Psoas muscle (tissue), 8 donors: Measurements from ENCODE around the gene CBFA2T2. TPM values are rescaled to one million over a fixed set of nuclear protein-coding genes. Genes with fewer than 3 reads are reported as not detected.

Source experiments
- ATAC-seq, 4 donors: fragments of 200-7000 bp; cut with Tn5 transposase; one replicate each; pipeline ENCODE4 v1.9.1; 2020; ENCODE audit warnings: moderate library complexity in 3 of 4, mild to moderate bottlenecking in 2 of 4
- DNase-seq, 2 donors: peaks; one replicate each; pipeline ENCODE4 v3.0.0-alpha.2; 2020
- H3K27ac ChIP-seq: fragments of 200-600 bp; one replicate; pipeline ENCODE4 v1.8.0; 2022
- H3K27me3 ChIP-seq, 3 donors: fragments of 200-600 bp in 1 of 3; one replicate each; pipeline versions ENCODE4 v1.6.1 to v1.8.0; 2013 to 2022; ENCODE audit warnings: low read length in 2 of 3, mild to moderate bottlenecking in 2 of 3, moderate library complexity in 1 of 3; ENCODE audit not compliant: insufficient read depth in 3 of 3
- H3K36me3 ChIP-seq, 2 donors: fragments of 200-600 bp in 1 of 2; one replicate each; pipeline versions ENCODE4 v1.6.1 to v1.8.0; 2013 to 2022; ENCODE audit warnings: low read depth in 1 of 2, mild to moderate bottlenecking in 1 of 2, moderate library complexity in 1 of 2; ENCODE audit not compliant: insufficient read depth in 1 of 2
- H3K4me1 ChIP-seq: fragments of 200-600 bp; one replicate; pipeline ENCODE4 v1.8.0; 2022
- H3K4me3 ChIP-seq: fragments of 200-600 bp; one replicate; pipeline ENCODE4 v1.8.0; 2022; ENCODE audit warnings: mild to moderate bottlenecking
- H3K9me3 ChIP-seq: fragments of 200-600 bp; one replicate; pipeline ENCODE4 v1.8.0; 2022
- CTCF ChIP-seq: fragments of 200-600 bp; IDR thresholded peaks from one replicate; pipeline ENCODE4 v1.8.0; 2022; ENCODE audit warnings: antibody characterized with exemption
- WGBS, 3 donors: extraction: QIAGEN DNeasy Blood & Tissue Kit; methylation state at CpG; one replicate each; pipeline versions ENCODE4 v1.1.6 to v1.1.7; 2013; 5-methylcytosine and 5-hydroxymethylcytosine counted together
- intact Hi-C, 2 donors: fragments of 100-400 bp; cut with DNase I; formaldehyde crosslinking; loops; one replicate each; pipeline versions ENCODE4 v1.11.0 to v1.14.2; 2022
- polyA plus RNA-seq, 3 donors: library from polyadenylated mRNA; stranded (reverse); fragments of 200-250 nt; gene quantifications; one replicate each; pipeline ENCODE4 v1.2.3, GENCODE V29; 2013
- total RNA-seq, 4 donors: library from RNA; stranded (reverse); fragmentation: NEBNext Ultra II Directional in 2 of 4; extraction: Animal tissue kit (Norgen Biotek cat#: 25700) in 2 of 4; gene quantifications; one replicate each; pipeline versions ENCODE4 v1.2.1 to v1.2.4, GENCODE V29; 2021 to 2023
- donor health status: healthy with polysubstance abuse.
- donor health status: DM: no; HTN: no; CAD: no; lungs with moderate emphysema.
- donor health status: Bipolar disorder and iron deficiency.
- donor health status: healthy.
- donor health status: DM: yes; HTN: yes; CAD: no.
- donor health status: DM: no; HTN: no; CAD: no.
- donor health status: DM: no; HTN: no; CAD: no.
- donor health status: DM: yes; HTN: yes; CAD: no.

The CBFA2T2 gene
- total and polyA plus RNA-seq, 7 donors: 3.8 to 9.3 (median 7.0) TPM

GRCh38 chr20:33552519-33552918, 62.6 kb downstream of the CBFA2T2 start:
- H3K27ac ChIP-seq: no peak overlapping the region
- no peak for TF ChIP-seq CTCF
- ATAC-seq: no peak

GRCh38 chr20:33553516-33553915, 63.6 kb downstream of the CBFA2T2 start:
- Histone ChIP-seq H3K9me3 (no peaks in the 10 kb centered on the region), H3K27me3 (no peaks in the 10 kb centered on the region), H3K4me1 (peaks cover 16% of the 10 kb centered on the region), H3K4me3 (no peak overlapping the region), H3K36me3 (peaks cover 0 to 6% of the 10 kb centered on the region in 2 donors), H3K27ac (no peak overlapping the region)
- 88 to 92% (median 90%) methylated on average over 4 of the region's 4 CpGs for WGBS, 3 donors
- no peak for TF ChIP-seq CTCF
- intact Hi-C loops: no loop called here
- no peak for DNase-seq
- ATAC-seq: no peak

More at GRCh38 chr20:33552519-33552918, 62.6 kb downstream of the CBFA2T2 start:
- WGBS, 3 donors: 61 to 83% (median 69%) methylated on average over 3 of the region's 3 CpGs
- intact Hi-C loops: no loop called here
- no peaks in the 10 kb centered on the region for H3K27me3 ChIP-seq
- H3K4me1 ChIP-seq: peaks cover 16% of the 10 kb centered on the region
- H3K4me3 ChIP-seq: no peak overlapping the region
- no peak for DNase-seq
- H3K9me3 ChIP-seq: no peaks in the 10 kb centered on the region
- H3K36me3 ChIP-seq: peaks cover 0 to 6% of the 10 kb centered on the region in 2 donors

GRCh38 chr20:33554914-33555420, 65.1 kb downstream of the CBFA2T2 start:
- intact Hi-C loops: no loop called here
- 20 to 31% (median 24%) methylated on average over 2 of the region's 2 CpGs for WGBS, 3 donors
- H3K27me3 ChIP-seq: no peaks in the 10 kb centered on the region
- peak overlapping the region; percentile 47 for H3K4me3 ChIP-seq
- ATAC-seq: peak; percentile 56 to 90 (median 84)
- H3K4me1 ChIP-seq: peaks cover 16% of the 10 kb centered on the region
- peaks cover 0 to 6% of the 10 kb centered on the region in 2 donors for H3K36me3 ChIP-seq
- DNase-seq: no peak
- H3K27ac ChIP-seq: peak overlapping the region; percentile 65
- TF ChIP-seq CTCF: no peak
- H3K9me3 ChIP-seq: no peaks in the 10 kb centered on the region

- H3K4me1 ChIP-seq: peaks cover 16% of the 10 kb centered on the region
- 95 to 97% (median 95%) methylated on average over 3 of the region's 3 CpGs for WGBS, 3 donors
- ATAC-seq: no peak
- no peak for TF ChIP-seq CTCF
- no peak overlapping the region for H3K4me3 ChIP-seq
- intact Hi-C loops: no loop called here
- H3K9me3 ChIP-seq: no peaks in the 10 kb centered on the region
- peak overlapping the region; percentile 65 for H3K27ac ChIP-seq
- DNase-seq: no peak
- no peaks in the 10 kb centered on the region for H3K27me3 ChIP-seq
- H3K36me3 ChIP-seq: peaks cover 0 to 4% of the 10 kb centered on the region in 2 donors
These were observed 65.9 kb downstream of the CBFA2T2 start for GRCh38 chr20:33555755-33556154.

GRCh38 chr20:33556246-33556645, 66.3 kb downstream of the CBFA2T2 start:
- Histone ChIP-seq H3K36me3 (no peaks in the 10 kb centered on the region), H3K27me3 (no peaks in the 10 kb centered on the region), H3K4me3 (no peak overlapping the region), H3K27ac (peak overlapping the region; percentile 65), H3K9me3 (no peaks in the 10 kb centered on the region), H3K4me1 (peaks cover 16% of the 10 kb centered on the region)
- no peak for TF ChIP-seq CTCF
- ATAC-seq (no peak), DNase-seq (no peak)
- intact Hi-C loops: no loop called here
- WGBS, 3 donors: 93 to 98% (median 94%) methylated on average over 3 of the region's 3 CpGs
